Measurements from ENCODE around the gene H2BK1. TPM values are rescaled to one million over a fixed set of nuclear protein-coding genes. Genes with fewer than 3 reads are reported as not detected.

Gene H2BK1
- total RNA-seq, 1 donor from 2014 or later: not detected

DNA sequence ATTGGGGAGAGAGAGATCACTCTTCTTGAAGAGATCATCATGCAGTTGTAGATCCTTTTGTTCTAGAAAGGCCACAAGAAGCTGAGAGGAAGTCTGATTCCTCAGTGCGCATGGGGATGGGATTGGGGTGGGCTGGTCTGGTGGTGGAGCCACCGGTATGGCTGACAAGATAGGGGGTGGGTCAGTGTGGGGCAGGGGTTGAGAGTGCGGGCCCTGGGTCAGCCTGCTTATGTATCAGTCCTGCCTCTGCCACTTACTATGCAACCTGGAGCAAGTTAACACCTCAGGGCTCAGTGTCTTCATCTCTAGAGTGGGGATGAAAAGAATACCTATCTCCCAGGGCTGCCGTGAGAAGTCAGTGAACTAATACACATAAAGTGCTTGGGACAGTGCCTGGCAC is 30.2 kb upstream of the H2BK1 start:
- Mint-ChIP-seq H3K4me3 (no peak overlapping the region), H3K36me3 (ENCODE audit: low read depth) (peaks cover 4% of the 10 kb centered on the region), H3K27me3 (ENCODE audit: low read depth) (peaks cover 7% of the 10 kb centered on the region), H3K4me1 (peaks cover 24% of the 10 kb centered on the region), H3K27ac (ENCODE audit: unreplicated experiment) (no peak overlapping the region), H3K9me3 (no peaks in the 10 kb centered on the region)
- TF ChIP-seq, protein P1, sequence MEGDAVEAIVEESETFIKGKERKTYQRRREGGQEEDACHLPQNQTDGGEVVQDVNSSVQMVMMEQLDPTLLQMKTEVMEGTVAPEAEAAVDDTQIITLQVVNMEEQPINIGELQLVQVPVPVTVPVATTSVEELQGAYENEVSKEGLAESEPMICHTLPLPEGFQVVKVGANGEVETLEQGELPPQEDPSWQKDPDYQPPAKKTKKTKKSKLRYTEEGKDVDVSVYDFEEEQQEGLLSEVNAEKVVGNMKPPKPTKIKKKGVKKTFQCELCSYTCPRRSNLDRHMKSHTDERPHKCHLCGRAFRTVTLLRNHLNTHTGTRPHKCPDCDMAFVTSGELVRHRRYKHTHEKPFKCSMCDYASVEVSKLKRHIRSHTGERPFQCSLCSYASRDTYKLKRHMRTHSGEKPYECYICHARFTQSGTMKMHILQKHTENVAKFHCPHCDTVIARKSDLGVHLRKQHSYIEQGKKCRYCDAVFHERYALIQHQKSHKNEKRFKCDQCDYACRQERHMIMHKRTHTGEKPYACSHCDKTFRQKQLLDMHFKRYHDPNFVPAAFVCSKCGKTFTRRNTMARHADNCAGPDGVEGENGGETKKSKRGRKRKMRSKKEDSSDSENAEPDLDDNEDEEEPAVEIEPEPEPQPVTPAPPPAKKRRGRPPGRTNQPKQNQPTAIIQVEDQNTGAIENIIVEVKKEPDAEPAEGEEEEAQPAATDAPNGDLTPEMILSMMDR (conservative IDR thresholded peaks at IDR 0.05): no peak
- no peak for DNase-seq (ENCODE audit: low read depth, low spot score)

DNA sequence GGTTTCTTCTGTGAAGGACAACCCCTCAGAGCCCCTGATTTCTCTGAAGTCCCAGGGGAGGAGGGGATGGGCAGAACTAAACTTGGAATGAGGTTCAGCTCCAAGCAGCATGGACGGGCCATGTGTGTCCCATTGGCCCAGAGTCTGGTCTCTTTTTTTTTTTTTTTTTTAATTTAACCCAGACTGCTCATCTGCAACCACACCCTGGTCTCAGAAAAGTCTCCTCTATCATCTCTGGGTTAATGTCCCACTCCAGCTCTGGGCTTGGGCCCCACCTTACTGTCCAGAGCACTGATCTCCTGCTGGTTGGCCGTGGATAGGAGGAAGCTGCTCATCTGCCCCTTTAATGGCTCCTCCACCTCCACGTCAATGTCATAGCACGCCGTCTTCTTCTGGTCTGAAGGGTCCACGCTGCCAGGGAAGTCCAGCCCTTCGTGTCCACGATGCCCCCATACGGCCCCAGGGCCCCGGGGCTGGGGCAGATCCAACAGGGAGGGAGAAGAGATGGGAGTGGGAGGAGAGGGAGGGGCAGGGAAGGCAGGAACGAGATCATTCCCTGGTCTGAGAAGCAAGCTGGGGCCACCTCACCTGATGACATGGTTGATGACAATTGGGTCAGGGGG is 29.7 kb upstream of the H2BK1 start:
- peaks cover 4% of the 10 kb centered on the region for H3K36me3 Mint-ChIP-seq (ENCODE audit: low read depth)
- no peak for DNase-seq (ENCODE audit: low read depth, low spot score)
- H3K27ac Mint-ChIP-seq (ENCODE audit: unreplicated experiment): no peak overlapping the region
- H3K9me3 Mint-ChIP-seq: no peaks in the 10 kb centered on the region
- peaks cover 24% of the 10 kb centered on the region for H3K4me1 Mint-ChIP-seq
- H3K27me3 Mint-ChIP-seq (ENCODE audit: low read depth): peaks cover 7% of the 10 kb centered on the region
- TF ChIP-seq, protein P1 (conservative IDR thresholded peaks at IDR 0.05): no peak
- H3K4me3 Mint-ChIP-seq: no peak overlapping the region

DNA sequence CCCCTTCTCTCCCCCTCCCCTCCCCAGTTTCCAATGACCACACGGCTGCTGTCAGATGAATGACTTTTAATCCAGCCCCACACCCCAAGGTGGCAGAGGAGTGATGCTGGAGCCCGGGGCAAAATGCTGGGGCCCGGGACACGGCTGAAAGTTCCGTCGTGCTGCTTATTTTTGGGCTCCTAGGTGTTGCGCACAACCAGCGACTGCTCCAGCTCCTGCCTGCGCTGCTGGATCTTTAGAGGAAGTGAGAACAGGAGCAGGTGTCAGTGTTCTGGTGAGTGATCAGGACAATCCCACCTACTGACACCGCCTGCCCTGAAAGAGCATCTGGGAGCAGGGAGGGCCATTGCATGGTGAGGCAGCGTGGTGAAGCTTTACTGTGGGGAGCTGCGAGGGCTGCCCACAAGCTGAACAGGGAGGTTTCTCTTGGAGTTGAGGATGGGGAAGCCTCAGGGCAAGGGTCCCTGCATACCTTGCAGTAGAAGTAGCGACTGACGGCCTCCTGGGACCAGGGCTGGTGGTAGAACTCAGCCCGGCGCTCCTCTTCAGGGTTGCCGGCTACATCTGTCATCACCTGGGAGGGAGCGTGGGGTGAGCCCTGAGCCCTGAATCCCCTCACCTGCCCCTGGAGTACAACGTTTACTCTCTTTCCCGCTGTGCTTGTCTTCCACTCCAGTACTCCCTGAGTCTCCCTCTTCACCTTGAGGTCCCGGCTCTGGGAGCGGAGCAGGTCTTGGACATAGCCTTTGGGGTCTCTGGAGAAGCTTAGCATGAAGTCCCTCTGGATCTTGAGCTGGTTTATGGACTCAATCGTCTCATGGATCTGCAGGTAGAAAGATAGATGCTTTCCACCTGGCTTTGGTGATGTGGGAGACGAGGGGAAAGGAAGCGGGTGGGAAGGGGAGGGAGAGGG is 28.9 kb upstream of the H2BK1 start:
- Mint-ChIP-seq H3K4me1 (peaks cover 16% of the 10 kb centered on the region), H3K36me3 (ENCODE audit: low read depth) (peaks cover 4% of the 10 kb centered on the region), H3K27me3 (ENCODE audit: low read depth) (no peaks in the 10 kb centered on the region), H3K9me3 (no peaks in the 10 kb centered on the region), H3K4me3 (peak overlapping the region; percentile 19), H3K27ac (ENCODE audit: unreplicated experiment) (no peak overlapping the region)
- DNase-seq (ENCODE audit: low read depth, low spot score): no peak
- TF ChIP-seq, protein P1 (conservative IDR thresholded peaks at IDR 0.05): no peak

DNA sequence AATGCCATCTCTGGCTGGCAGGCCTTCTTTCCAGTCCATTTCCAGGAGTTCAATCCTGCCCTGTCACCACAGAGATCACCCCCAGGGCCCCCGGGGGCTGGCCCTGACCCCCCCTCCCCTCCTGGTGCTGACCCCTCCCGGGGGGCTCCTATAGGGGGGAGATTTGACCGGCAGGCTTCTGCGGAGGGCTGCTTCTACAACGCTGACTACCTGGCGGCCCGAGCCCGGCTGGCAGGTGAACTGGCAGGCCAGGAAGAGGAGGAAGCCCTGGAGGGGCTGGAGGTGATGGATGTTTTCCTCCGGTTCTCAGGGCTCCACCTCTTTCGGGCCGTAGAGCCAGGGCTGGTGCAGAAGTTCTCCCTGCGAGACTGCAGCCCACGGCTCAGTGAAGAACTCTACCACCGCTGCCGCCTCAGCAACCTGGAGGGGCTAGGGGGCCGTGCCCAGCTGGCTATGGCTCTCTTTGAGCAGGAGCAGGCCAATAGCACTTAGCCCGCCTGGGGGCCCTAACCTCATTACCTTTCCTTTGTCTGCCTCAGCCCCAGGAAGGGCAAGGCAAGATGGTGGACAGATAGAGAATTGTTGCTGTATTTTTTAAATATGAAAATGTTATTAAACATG is 28.0 kb upstream of the H2BK1 start:
- H3K4me1 Mint-ChIP-seq: peaks cover 13% of the 10 kb centered on the region
- DNase-seq (ENCODE audit: low read depth, low spot score): no peak
- H3K27ac Mint-ChIP-seq (ENCODE audit: unreplicated experiment): no peak overlapping the region
- no peak overlapping the region for H3K4me3 Mint-ChIP-seq
- TF ChIP-seq, protein P1 (conservative IDR thresholded peaks at IDR 0.05): no peak
- H3K27me3 Mint-ChIP-seq (ENCODE audit: low read depth): no peaks in the 10 kb centered on the region
- H3K36me3 Mint-ChIP-seq (ENCODE audit: low read depth): peaks cover 4% of the 10 kb centered on the region
- no peaks in the 10 kb centered on the region for H3K9me3 Mint-ChIP-seq

DNA sequence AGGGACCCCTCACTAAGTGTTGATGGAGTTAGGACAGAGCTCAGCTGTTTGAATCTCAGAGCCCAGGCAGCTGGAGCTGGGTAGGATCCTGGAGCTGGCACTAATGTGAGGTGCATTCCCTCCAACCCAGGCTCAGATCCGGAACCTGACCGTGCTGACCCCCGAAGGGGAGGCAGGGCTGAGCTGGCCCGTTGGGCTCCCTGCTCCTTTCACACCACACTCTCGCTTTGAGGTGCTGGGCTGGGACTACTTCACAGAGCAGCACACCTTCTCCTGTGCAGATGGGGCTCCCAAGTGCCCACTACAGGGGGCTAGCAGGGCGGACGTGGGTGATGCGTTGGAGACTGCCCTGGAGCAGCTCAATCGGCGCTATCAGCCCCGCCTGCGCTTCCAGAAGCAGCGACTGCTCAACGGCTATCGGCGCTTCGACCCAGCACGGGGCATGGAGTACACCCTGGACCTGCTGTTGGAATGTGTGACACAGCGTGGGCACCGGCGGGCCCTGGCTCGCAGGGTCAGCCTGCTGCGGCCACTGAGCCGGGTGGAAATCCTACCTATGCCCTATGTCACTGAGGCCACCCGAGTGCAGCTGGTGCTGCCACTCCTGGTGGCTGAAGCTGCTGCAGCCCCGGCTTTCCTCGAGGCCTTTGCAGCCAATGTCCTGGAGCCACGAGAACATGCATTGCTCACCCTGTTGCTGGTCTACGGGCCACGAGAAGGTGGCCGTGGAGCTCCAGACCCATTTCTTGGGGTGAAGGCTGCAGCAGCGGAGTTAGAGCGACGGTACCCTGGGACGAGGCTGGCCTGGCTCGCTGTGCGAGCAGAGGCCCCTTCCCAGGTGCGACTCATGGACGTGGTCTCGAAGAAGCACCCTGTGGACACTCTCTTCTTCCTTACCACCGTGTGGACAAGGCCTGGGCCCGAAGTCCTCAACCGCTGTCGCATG is 27.2 kb upstream of the H2BK1 start:
- TF ChIP-seq, protein P1 (conservative IDR thresholded peaks at IDR 0.05): no peak
- DNase-seq (ENCODE audit: low read depth, low spot score): no peak
- peaks cover 10% of the 10 kb centered on the region for H3K4me1 Mint-ChIP-seq

More for the DNA sequence above, 27.2 kb upstream of the H2BK1 start:
- Mint-ChIP-seq H3K9me3 (no peaks in the 10 kb centered on the region), H3K27ac (ENCODE audit: unreplicated experiment) (no peak overlapping the region), H3K27me3 (ENCODE audit: low read depth) (no peaks in the 10 kb centered on the region), H3K4me3 (no peak overlapping the region), H3K36me3 (ENCODE audit: low read depth) (peaks cover 4% of the 10 kb centered on the region)
